ENCODE data around the gene ABCF1.

The ABCF1 gene

DNA sequence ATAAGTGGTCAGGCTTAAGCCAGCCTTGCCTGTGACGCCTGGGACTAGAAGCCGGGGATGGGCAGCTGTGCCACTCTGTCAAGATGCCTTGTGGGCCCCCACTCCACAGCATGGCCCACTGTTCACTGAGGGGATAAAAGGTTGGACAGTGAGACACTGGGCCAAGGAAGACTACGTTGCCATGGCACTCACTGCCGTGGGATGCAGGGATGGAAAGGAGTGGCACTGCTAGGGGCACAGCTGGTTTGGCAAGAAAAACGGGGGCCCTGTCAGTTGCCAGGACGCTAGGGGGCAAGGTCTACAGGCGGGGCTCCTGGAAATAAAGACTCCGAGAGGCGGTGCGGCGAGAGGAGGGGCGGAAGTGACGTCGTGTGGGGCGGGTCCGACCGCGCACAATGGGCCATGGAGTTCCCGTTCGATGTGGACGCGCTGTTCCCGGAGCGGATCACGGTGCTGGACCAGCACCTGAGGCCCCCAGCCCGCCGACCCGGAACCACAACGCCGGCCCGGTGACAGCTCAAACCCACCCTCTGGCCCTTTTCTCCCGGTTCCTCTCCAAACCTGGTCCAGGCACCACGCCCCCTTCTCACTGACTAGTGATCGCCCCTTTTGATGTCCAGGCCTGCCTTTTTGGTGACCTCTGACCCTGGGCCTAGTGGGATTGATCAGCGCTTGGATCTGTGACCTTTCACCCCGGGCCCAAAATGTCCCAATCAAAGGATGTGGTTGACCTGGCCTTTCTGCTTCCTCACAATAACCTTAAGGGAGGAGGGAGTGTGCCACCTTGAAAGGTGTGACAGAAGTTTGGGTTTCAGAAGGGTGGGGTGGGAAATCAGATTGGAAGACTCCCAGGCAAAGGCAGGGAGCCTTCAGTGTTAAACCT is 55.5 kb downstream of the ABCF1 start, which contains the start of gene ATAT1:
TSS of gene ATAT1 (plus strand) at position 391 of the 883 bp plus-strand sequence.
- DNase-seq, result peak; percentile 91 to 92

DNA sequence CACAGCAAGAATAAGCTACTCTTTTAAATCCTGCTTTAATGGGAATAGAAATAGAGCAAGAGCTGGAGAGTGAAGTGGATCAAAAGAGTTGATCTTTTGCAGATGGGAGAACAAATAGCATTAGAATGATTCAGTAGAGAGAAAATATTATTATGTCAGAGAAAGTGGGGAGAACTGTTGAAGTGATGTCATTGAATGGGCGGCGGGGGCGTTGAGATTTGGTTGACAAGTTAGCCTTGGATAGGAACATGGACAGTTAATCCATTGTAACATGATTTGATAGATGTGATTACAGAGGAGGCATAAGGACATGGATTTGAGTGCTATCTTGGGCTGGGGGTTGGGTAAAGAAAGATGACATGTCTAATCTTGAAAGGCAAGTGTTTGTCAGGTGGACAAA is 64.6 kb downstream of the ABCF1 start:
- no peak for DNase-seq

DNA sequence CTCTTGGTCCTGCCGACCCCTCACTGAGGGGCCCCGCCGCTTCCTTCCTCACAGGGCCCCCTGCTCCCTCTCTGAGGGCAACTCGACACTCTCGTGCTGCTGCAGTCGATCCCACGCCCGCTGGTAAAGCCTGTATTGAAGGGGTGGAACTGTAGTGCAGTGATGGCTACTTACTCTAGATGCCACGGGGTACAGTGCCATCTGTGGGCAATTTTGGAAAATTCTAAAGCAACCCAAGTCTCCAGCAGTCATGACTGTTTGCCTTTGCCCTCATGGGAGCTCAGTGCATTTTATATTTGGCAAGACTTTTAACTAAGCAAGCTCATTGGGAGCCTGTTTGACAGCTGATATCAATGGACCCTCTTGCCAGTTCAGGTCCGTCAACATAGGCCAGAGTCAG is 69.2 kb downstream of the ABCF1 start:
- DNase-seq, result no peak

GRCh38 chr6:30641048-30641447 is 69.8 kb downstream of the ABCF1 start:
- DNase-seq, result no peak
